ENCODE data around the gene CFAP97D2. TPM values are rescaled to one million over a fixed set of nuclear protein-coding genes. Genes with fewer than 3 reads are reported as not detected.
A peak's percentile ranks its signal among the peaks of the same experiment; 100 is the strongest.
"Not testable (repeated sequence)": the region's sequence is repeated elsewhere in the genome, so short reads cannot be mapped to it uniquely, and the experiment has no call there.

CFAP97D2 gene
- total and polyA plus RNA-seq, 10 donors, result 0.05 TPM; not detected in 9

GRCh38 chr13:114130837-114131582 lies 48.0 kb upstream of the CFAP97D2 start:
- 0 to 1% (median 1%) methylated on average over 28 to 30 of the region's 30 CpGs for WGBS, 5 donors
- peak overlapping the region; percentile 67 to 91 (median 86) for H3K27ac ChIP-seq
- intact Hi-C loops (cut with DNase I; ENCODE audit: low total_unique reads), result no loop called here
- peak; percentile 89 for DNase-seq
- peaks cover 45 to 76% (median 61%) of the 10 kb centered on the region in 6 donors for H3K4me1 ChIP-seq
- peak overlapping the region; percentile 60 to 98 (median 94) for H3K4me3 ChIP-seq
- H3K36me3 ChIP-seq, result no peaks in the 10 kb centered on the region
- TF ChIP-seq POLR2AphosphoS5 (IDR thresholded peaks at IDR 0.05) (peak; percentile 75 to 88 (median 77)), POLR2A (IDR thresholded peaks at IDR 0.05) (peak in 1 of 3 donors; percentile 11)
- TF ChIP-seq, protein P1, sequence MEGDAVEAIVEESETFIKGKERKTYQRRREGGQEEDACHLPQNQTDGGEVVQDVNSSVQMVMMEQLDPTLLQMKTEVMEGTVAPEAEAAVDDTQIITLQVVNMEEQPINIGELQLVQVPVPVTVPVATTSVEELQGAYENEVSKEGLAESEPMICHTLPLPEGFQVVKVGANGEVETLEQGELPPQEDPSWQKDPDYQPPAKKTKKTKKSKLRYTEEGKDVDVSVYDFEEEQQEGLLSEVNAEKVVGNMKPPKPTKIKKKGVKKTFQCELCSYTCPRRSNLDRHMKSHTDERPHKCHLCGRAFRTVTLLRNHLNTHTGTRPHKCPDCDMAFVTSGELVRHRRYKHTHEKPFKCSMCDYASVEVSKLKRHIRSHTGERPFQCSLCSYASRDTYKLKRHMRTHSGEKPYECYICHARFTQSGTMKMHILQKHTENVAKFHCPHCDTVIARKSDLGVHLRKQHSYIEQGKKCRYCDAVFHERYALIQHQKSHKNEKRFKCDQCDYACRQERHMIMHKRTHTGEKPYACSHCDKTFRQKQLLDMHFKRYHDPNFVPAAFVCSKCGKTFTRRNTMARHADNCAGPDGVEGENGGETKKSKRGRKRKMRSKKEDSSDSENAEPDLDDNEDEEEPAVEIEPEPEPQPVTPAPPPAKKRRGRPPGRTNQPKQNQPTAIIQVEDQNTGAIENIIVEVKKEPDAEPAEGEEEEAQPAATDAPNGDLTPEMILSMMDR (IDR thresholded peaks at IDR 0.05 in 8 of 11, conservative IDR thresholded peaks at IDR 0.05 in 3 of 11), result no peak
- H3K9me3 ChIP-seq, result no peaks in the 10 kb centered on the region
- no peaks in the 10 kb centered on the region for H3K27me3 ChIP-seq (replicated peaks in 1 of 7)

- intact Hi-C loops (cut with DNase I; ENCODE audit: low total_unique reads), result no loop called here
- Histone ChIP-seq H3K27me3 (replicated peaks in 1 of 7) (no peaks in the 10 kb centered on the region), H3K36me3 (no peaks in the 10 kb centered on the region), H3K9me3 (no peaks in the 10 kb centered on the region), H3K4me1 (peaks cover 42 to 69% (median 54%) of the 10 kb centered on the region in 6 donors), H3K27ac (peak overlapping the region; percentile 67 to 91 (median 86)), H3K4me3 (peak overlapping the region; percentile 60 to 98 (median 94))
- 0 to 1% (median 0%) methylated on average over 39 to 95 of the region's 95 CpGs for WGBS, 5 donors
- peak; percentile 87 for DNase-seq
- TF ChIP-seq POLR2AphosphoS5 (IDR thresholded peaks at IDR 0.05) (peak in 1 of 3 donors; percentile 10), POLR2A (IDR thresholded peaks at IDR 0.05) (no peak)
- TF ChIP-seq, protein P1 (IDR thresholded peaks at IDR 0.05 in 8 of 11, conservative IDR thresholded peaks at IDR 0.05 in 3 of 11), result no peak
Observed at GRCh38 chr13:114131583-114132418, 47.3 kb upstream of the CFAP97D2 start.

GRCh38 chr13:114132419-114133121 lies 46.5 kb upstream of the CFAP97D2 start, which contains the start of gene RASA3:
RASA3 (minus strand) TSS chr13:114132623; CDS start chr13:114132489, 134 bp downstream.
- Histone ChIP-seq H3K9me3 (no peaks in the 10 kb centered on the region), H3K4me3 (peak within 1 kb of the TSS; percentile 60 to 98 (median 94)), H3K36me3 (no peaks in the 10 kb centered on the region), H3K27me3 (replicated peaks in 1 of 7) (no peaks in the 10 kb centered on the region), H3K4me1 (peaks cover 34 to 61% (median 46%) of the 10 kb centered on the region in 6 donors), H3K27ac (peak within 1 kb of the TSS; percentile 67 to 91 (median 86))
- peak; percentile 94 for DNase-seq
- WGBS, 5 donors, result 0 to 1% (median 1%) methylated on average over 59 to 81 of the region's 81 CpGs
- TF ChIP-seq POLR2AphosphoS5 (IDR thresholded peaks at IDR 0.05) (peak; percentile 85), POLR2A (IDR thresholded peaks at IDR 0.05) (no peak)
- intact Hi-C loops (cut with DNase I; ENCODE audit: low total_unique reads), result no loop called here

- H3K27me3 ChIP-seq (replicated peaks in 1 of 7); DNase-seq; H3K36me3 ChIP-seq; H3K9me3 ChIP-seq; intact Hi-C loops (cut with DNase I; ENCODE audit: low total_unique reads): not testable (repeated sequence)
- peak overlapping the region in 1 of 8 donors; percentile 89 for H3K27ac ChIP-seq
- WGBS, 5 donors, result 0 to 64% (median 47%) methylated on average over 1 to 7 of the region's 9 CpGs; no CpG with 5 or more reads in 1 of the 5 donors
- H3K4me1 ChIP-seq, result peaks cover 28 to 56% (median 41%) of the 10 kb centered on the region in 6 donors
- H3K4me3 ChIP-seq, result peak overlapping the region in 3 of 8 donors; percentile 97
Observed at GRCh38 chr13:114133126-114133525, 45.9 kb upstream of the CFAP97D2 start.

GRCh38 chr13:114133552-114133951 lies 45.5 kb upstream of the CFAP97D2 start:
- intact Hi-C loops (cut with DNase I; ENCODE audit: low total_unique reads); H3K27me3 ChIP-seq (replicated peaks in 1 of 7); H3K4me3 ChIP-seq; DNase-seq; H3K36me3 ChIP-seq; H3K9me3 ChIP-seq: not testable (repeated sequence)
- 47 to 90% (median 70%) methylated on average over 1 to 6 of the region's 7 CpGs for WGBS, 5 donors
- Histone ChIP-seq H3K27ac (peak overlapping the region in 1 of 8 donors; percentile 68), H3K4me1 (peaks cover 24 to 51% (median 36%) of the 10 kb centered on the region in 6 donors)
